ENCODE measurements around the gene ODC1.
A peak's percentile ranks its signal among the peaks of the same experiment; 100 is the strongest.

Gene ODC1

DNA sequence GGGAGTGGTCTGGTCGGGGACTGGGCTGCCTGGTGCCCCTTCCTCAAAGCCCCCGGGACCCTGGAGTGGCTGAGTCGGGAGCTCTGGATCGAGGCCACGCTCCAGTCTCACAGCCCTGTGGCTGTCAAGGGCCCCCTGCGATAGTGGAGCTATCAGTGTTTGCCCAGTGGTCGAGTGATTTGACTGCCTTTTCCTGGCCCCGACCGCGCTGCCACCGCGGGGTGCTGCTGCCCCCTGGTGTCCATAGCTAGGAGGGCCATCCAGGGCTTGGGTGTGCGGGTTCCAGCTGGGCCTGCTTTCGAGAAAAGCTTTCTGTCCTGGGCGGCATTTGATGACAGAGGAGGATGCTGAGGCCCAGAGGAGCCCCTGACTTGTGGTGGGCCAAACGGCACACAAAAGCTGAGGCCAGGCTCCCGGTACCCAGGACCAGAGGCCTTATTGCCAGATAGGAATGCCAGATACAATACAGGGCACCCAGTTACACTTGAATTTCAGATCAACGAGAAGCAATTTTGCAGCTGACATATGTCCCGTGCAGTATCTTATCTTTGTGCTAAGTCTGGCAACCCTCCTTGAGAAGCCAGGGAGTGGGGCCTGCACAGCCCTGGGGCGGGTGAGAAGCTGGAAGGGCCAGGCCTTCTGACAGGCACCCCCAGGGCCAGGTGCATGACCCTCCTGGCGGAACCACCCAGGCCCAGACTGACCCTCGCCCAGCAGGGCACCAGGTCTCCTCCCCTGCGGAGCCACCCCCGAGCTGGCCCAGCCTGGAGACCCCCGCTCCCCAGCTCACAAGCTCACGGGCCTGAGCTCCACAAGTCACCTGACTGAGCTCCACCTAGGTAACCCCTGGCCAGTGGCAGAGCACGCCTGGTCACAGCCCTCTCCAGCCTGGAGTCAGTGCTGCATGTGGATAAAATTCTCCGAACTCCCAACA, 13.0 kb downstream of the ODC1 start:
- DNase-seq (ENCODE audit: low read depth in 2 of 3, low spot score in 2 of 3), result peak; percentile 51 to 71 (median 61)

GRCh38 chr2:10433947-10434885, 13.9 kb downstream of the ODC1 start:
- no peak for DNase-seq (ENCODE audit: low read depth in 2 of 3, low spot score in 2 of 3)

GRCh38 chr2:10433264-10433946, 14.7 kb downstream of the ODC1 start:
- DNase-seq (ENCODE audit: low read depth in 2 of 3, low spot score in 2 of 3), result no peak

DNA sequence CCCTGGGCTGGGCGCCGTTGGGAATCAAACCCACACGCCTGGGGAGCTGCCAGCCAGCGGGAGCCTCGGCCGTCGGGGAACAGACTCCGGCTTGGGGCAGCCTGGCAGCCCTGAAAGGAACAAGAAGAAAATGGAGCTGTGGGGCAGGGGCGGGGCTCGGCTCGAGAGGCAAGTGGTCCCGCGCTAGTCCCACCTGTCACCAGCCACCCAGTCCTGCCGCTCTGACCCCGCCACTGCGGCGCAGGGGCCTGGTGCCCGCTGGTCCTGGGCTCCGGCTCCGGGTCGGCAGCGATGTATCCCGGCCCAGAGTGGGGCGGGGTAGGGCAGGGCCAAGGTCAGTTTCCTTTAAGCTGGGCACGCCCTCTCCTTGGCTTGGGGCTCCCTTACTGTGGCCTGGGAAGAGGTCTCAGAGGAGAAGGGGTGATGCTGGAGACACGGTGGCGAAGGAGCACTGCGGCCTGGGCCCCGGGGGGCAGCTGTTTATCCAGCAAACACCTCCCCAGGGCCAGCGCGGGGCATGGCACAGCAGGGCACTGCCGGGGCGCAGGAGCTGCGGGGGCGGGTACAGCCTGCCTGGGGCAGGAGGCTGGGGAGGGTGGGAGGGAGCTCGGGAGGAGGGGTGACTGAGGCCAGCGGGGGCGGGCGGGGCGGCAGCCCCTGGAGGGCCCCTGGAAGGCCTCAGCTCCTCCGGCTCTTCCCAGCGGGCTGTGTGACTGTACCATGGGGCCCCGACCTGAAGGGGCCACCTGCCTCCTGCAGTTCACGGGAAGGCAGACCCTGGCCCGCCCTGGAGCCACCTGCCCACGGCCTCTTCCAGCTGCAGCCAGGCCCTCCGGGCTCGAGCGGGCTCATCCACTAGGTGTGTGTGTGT, 15.6 kb downstream of the ODC1 start:
- DNase-seq (ENCODE audit: low read depth in 2 of 3, low spot score in 2 of 3), result no peak

DNA sequence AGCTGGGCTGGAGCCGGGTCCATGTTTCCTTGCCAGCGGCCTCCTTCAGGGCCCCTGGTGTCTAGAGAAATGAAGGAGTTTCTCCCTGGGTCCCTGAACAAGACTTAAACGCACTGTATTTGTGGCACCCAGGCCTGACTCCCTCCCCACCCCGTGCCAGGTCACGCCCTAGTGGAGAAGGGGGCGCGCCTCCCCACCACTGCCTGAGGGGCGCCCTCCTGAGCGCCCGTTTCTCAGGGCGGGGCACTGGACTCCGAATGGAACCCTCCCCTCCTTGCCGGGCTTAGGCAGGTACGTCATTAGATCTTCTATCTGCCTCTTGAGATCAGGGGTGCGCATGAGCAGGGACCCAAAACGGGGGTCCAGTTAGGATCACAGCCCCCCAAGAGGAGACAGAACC, 16.3 kb downstream of the ODC1 start:
- no peak for DNase-seq (ENCODE audit: low read depth in 2 of 3, low spot score in 2 of 3)

DNA sequence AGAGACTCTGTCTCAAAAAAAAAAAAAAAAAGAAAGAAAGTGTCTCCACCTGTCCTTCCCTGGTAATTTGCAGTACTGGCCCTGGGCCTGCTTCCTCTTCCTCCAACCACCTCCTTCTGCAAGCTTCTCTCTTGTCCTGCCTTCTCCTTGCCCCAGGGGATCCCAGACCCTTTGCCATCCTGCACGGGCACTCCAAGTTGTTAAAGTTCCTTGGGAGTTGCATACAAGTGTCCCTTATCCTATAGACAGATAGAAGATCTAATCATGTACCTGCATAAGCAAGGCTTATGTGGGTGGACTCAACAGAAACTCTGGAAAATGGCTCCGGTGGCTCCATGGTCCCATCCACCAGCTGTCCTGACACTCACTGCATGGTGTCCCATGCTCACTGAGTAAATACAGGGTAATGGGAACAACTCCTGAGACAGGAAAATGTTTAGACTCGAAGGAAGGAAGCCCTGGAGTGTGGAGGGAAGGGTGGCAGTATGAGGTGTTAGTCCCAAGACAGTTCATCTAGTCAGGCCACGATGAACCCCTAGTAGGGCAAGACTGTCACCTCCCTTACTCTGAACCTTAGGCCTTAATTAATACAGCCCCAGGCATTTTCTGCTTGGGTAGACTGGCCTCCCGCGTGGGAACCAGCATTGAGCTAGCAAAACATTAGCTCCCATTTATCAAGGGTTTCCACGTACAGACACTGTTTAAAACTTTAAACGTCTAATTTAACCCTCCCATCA, 17.1 kb downstream of the ODC1 start:
- no peak for DNase-seq (ENCODE audit: low read depth in 2 of 3, low spot score in 2 of 3)

- no peak for DNase-seq (ENCODE audit: low read depth in 2 of 3, low spot score in 2 of 3)
These were observed 19.2 kb downstream of the ODC1 start for GRCh38 chr2:10428924-10429323.

GRCh38 chr2:10428355-10428754, 19.8 kb downstream of the ODC1 start:
- DNase-seq (ENCODE audit: low read depth in 2 of 3, low spot score in 2 of 3), result no peak

DNA sequence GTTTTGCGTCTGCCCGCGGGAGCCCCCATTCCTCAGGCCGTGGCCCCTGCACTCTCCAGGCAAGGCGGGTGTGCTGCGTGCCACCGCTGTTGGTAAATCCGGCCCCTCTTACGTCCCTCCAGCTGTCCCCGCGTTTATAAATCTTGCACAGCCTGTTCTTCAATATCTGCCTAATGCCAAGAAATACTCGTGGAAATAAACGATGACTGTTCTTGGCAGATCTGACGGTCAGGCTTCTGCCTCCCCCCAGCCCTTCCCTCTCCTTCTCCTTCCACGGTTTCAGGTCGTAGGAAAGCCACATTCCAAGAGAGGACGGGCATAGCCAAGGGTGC, 20.5 kb downstream of the ODC1 start:
- DNase-seq (ENCODE audit: low read depth in 2 of 3, low spot score in 2 of 3), result no peak

DNA sequence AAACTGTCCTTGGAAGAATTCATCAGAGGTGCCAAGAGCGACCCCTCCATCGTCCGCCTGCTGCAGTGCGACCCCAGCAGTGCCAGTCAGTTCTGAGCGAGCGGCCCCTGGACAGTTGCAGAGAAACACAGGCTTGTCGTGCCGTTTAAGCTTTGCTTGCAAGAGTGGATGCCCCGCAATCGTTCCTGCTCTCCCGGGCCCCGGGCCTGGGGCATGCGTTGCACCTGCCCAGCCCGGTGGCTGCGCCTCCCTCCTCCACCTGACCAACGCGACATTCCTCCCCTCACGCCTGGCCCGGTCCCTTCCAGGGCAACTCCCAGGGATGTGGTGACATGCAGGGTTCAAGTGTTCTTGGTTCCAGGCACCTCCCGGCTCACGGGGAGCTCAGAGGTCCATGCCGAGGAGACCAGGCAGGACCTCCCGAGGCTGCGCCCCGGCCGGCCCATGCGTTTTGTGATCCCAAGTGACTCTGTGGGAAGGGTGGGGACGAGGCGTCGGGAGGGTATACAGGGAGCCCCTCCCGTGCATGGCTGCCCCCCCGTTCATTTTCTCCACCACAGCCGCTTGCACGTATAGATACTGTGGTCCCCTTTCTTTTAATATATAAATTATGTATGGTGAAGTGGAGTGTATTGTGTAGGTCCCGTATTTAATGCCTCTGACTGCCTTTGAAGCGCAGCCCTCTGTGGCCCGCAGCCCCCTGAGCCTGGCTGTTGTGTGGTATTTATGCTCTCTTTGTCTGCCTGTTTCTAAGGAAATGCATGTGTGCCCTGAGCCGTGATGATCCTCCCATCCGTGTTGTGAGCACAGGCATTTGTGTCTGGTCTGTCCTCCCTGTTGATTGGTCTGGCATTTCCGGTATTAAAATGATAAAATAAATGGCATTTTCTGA, 21.2 kb downstream of the ODC1 start:
- no peak for DNase-seq (ENCODE audit: low read depth in 2 of 3, low spot score in 2 of 3)

DNA sequence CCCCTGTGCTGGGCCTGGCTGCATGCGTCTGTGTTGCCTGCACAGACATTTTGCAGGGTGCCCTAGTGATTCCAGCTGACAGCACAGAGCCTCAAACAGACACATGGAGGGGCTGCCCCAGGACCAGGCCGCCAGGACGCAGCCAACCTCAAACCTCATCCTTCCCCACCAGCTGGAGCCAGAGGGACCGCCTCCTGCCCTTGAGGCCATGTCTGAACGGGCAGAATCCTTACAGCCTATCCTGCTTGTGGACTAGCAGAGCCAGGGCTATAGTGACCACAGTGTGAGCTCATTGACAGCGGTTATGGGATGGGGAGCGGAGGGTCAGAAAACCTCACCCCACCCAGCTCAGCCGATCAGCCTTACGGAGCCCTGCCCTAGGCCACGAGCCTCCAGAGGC, 22.4 kb downstream of the ODC1 start:
- DNase-seq (ENCODE audit: low read depth in 2 of 3, low spot score in 2 of 3), result no peak

DNA sequence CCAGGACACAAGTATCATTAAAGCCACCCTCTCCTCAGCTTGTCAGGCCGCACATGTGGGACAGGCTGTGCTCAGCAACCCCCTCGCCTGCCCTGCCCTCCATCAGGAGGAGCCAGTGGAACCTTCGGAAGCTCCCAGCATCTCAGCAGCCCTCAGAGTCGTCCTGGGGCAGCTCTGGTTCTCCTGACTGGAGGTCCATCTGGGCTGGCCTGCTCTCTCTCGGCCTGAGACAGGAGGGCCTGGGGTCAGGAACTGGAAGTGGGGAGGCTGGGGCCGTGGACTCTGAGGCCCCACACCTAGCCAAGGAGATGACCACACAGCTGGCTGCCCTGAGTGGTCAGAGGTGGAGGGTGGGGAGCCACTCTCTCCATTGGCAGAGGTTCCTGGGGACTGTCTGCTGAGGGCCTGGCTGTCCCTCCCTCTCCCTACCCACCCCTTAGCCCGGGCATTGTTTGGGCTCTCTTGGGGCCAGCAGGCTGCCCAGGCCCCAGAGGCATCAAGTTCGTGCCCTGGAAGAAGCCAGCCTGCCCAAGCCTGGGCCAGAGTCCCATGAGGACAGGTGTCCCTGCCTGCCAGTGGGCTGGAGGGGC, 23.1 kb downstream of the ODC1 start:
- no peak for DNase-seq (ENCODE audit: low read depth in 2 of 3, low spot score in 2 of 3)

GRCh38 chr2:10424051-10424450, 24.1 kb downstream of the ODC1 start:
- DNase-seq (ENCODE audit: low read depth in 2 of 3, low spot score in 2 of 3), result no peak

DNA sequence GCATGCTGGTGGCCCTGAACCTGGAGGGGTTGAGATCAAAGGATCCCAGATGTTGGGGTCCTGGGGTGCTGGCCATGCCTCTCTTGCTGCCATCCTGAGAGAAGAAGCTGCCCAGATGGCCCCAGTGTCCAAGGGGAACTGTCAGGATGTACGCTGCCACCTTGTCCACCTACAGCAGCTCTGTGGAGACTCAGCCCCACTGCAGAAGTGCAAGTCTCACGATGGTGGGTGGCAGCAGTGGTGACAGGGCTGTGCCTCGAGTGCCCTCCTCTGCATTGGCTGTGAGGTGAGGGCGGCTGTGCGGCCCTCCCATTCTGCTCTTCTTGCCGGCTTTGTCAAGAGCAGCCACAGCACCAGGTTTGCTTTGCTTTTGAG, 24.7 kb downstream of the ODC1 start:
- no peak for DNase-seq (ENCODE audit: low read depth in 2 of 3, low spot score in 2 of 3)

- no peak for DNase-seq (ENCODE audit: low read depth in 2 of 3, low spot score in 2 of 3)
These were observed 25.3 kb downstream of the ODC1 start for GRCh38 chr2:10422732-10423399.

- DNase-seq (ENCODE audit: low read depth in 2 of 3, low spot score in 2 of 3), result no peak
These were observed 25.9 kb downstream of the ODC1 start for GRCh38 chr2:10422251-10422650.

DNA sequence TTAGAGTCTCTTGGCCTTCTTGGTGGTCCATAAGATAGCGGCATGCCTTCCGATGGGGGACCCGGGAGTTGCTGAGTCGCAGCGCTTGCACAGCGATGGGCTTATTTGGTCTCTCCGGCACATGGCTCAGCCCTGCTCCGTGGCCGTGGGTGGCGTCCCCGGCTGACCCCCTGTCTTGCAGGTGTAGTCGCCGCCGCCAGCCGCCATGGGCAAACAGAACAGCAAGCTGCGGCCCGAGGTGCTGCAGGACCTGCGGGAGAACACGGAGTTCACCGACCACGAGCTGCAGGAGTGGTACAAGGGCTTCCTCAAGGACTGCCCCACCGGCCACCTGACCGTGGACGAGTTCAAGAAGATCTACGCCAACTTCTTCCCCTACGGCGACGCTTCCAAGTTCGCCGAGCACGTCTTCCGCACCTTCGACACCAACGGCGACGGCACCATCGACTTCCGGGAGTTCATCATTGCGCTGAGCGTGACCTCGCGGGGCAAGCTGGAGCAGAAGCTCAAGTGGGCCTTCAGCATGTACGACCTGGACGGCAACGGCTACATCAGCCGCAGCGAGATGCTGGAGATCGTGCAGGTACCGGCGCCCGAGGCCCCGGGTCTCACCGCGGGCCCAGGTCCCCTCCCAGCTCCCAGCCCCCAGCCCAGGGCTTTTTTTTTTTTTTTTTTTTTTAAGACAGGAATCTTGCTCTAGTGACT, 28.4 kb downstream of the ODC1 start:
- DNase-seq (ENCODE audit: low read depth in 2 of 3, low spot score in 2 of 3), result no peak
